Spinal cord (tissue), 10 donors: Measurements from ENCODE around the gene NADK2. TPM values are rescaled to one million over a fixed set of nuclear protein-coding genes. Genes with fewer than 3 reads are reported as not detected.
"Not testable (repeated sequence)": the region's sequence is repeated elsewhere in the genome, so short reads cannot be mapped to it uniquely, and the experiment has no call there.

ENCODE experiments used
- DNase-seq, 6 donors: peaks; one replicate each; pipeline versions ENCODE4 v3.0.0 to v3.0.0-alpha.2; 2013 to 2015; ENCODE audit warnings: low spot score in 6 of 6, low read depth in 4 of 6
- H3K27ac ChIP-seq: one replicate; pipeline ENCODE4 v1.5.1; 2013; ENCODE audit warnings: low read depth, low read length, control low read depth
- H3K27me3 ChIP-seq: one replicate; pipeline ENCODE4 v1.6.1; 2013; ENCODE audit warnings: low read length; ENCODE audit not compliant: control insufficient read depth, insufficient read depth
- H3K36me3 ChIP-seq: one replicate; pipeline ENCODE4 v1.6.1; 2013; ENCODE audit warnings: low read length; ENCODE audit not compliant: control insufficient read depth, insufficient read depth
- H3K4me1 ChIP-seq: one replicate; pipeline ENCODE4 v1.6.1; 2013; ENCODE audit warnings: low read length; ENCODE audit not compliant: control insufficient read depth, insufficient read depth
- H3K4me3 ChIP-seq: one replicate; pipeline ENCODE4 v1.5.1; 2013; ENCODE audit warnings: low read depth, low read length, control low read depth
- H3K9me3 ChIP-seq: one replicate; pipeline ENCODE4 v1.6.1; 2013; ENCODE audit warnings: low read length; ENCODE audit not compliant: control insufficient read depth, insufficient read depth
- WGBS: methylation state at CpG from one replicate; pipeline ENCODE4 v1.1.5; 2013; ENCODE audit warnings: missing lambda C conversion rate; ENCODE audit not compliant: insufficient coverage; 5-methylcytosine and 5-hydroxymethylcytosine counted together
- polyA plus RNA-seq, 2 donors: library from polyadenylated mRNA; unstranded; fragments of 120-200 nt; gene quantifications; one replicate each; pipeline ENCODE4 v1.2.1, GENCODE V29; 2013; ENCODE audit not compliant: insufficient read length in 2 of 2
- total RNA-seq, 2 donors: library from RNA; depleted of rRNA in 1 of 2; stranded (reverse); fragments of 120-200 nt in 1 of 2; fragments of >200 nt in 1 of 2; gene quantifications; one replicate each; pipeline versions ENCODE4 v1.2.3 to v1.2.4, GENCODE V29; 2013 to 2014
- donor health status: healthy.

Gene NADK2
- total and polyA plus RNA-seq, 4 donors = 58.5 to 90.4 (median 78.8) TPM

DNA sequence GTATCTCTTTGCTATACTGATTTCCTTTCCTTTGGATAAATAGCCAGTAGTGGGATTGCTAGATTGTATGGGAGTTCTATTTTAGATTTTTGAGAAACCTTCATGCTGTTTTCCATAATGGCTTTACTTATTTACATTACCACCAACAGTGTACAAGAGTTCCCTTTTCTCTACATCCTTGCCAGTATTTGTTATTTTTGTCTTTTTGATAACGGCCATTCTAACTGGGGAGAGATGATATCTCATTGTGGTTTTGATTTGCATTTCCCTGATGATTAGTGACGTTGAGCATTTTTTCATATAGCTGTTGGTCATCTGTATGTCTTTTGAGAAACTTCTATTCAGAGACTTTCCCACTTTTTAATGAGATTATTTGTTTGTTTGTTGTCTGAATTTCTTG, 25.8 kb downstream of the NADK2 start:
- Histone ChIP-seq H3K9me3 (no peaks in the 10 kb centered on the region), H3K4me3 (no peak overlapping the region), H3K36me3 (no peaks in the 10 kb centered on the region), H3K27ac (no peak overlapping the region), H3K4me1 (no peaks in the 10 kb centered on the region), H3K27me3 (no peaks in the 10 kb centered on the region)
- no CpG with 5 or more reads among the region's 2 CpGs for whole genome bisulfite sequencing
- no peak for DNase-seq

DNA sequence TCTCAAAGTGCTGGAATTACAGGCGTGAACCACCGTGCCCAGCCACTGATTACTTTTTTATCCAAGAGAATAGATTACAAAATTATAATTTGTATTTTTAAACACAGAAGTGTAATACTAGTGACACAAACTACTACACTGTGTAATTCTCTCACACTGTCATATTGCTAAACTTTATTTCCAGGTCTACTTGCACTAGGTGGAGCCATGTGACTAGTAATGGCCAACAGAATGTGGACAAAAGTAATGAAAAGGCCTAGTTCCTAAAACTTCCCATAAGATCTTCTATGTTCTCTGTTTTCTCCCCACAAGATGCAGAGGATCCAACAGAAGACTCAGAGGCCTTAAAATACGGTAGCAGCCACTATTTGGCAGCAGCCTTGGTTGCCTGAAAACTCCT, 27.3 kb downstream of the NADK2 start:
- Histone ChIP-seq H3K36me3 (no peaks in the 10 kb centered on the region), H3K9me3 (no peaks in the 10 kb centered on the region)

DNA sequence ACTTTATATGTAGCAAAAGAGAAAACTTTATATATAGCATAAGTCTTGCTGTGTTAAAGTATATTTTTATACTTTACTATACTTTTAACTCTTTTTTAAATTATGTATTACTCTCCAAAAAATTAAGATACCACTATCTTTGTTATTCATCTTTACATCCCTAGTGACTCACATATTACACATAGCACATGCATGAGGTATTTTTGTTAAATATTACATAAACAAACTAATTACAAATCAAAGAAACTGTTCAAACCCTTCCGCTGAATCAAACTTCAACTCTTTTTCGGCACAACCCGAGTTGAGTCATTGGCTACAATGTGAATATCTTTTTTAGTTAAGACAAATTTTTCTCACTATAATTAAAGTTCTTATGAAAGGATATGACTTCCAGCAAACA, 32.1 kb downstream of the NADK2 start:
- Histone ChIP-seq H3K4me1 (no peaks in the 10 kb centered on the region), H3K4me3 (no peak overlapping the region), H3K9me3 (no peaks in the 10 kb centered on the region), H3K27ac (no peak overlapping the region), H3K27me3 (no peaks in the 10 kb centered on the region), H3K36me3 (no peaks in the 10 kb centered on the region)
- DNase-seq = no peak
- WGBS = no CpG with 5 or more reads among the region's 3 CpGs

More for the DNA sequence above, 27.3 kb downstream of the NADK2 start:
- H3K4me1 ChIP-seq = no peaks in the 10 kb centered on the region
- no peaks in the 10 kb centered on the region for H3K27me3 ChIP-seq
- DNase-seq = peak in 2 of 6 donors; percentile 12 to 13
- H3K4me3 ChIP-seq = no peak overlapping the region
- H3K27ac ChIP-seq = no peak overlapping the region
- WGBS = no CpG with 5 or more reads among the region's 3 CpGs

DNA sequence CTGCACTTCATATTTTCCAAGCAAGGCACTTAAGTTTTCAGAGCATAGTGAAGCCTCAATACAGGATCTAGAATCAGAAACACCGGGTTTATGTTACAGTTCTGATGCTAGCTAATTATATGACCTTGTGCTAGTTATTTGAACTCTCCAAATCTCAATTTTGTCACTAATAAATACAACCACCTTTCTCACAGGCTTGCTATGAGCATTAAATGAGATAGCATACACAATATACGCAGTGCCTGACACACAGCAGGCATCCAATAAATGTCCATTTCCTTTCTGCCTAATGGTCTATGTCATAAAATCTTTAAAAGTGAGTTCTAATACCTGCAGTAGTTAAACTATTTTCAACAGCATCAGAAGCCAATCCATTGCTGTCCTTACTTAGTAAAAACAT, 32.9 kb downstream of the NADK2 start:
- Histone ChIP-seq H3K9me3 (no peaks in the 10 kb centered on the region), H3K4me1 (no peaks in the 10 kb centered on the region), H3K4me3 (no peak overlapping the region), H3K36me3 (no peaks in the 10 kb centered on the region), H3K27ac (no peak overlapping the region), H3K27me3 (no peaks in the 10 kb centered on the region)
- no peak for DNase-seq
- 80% methylated on average over 1 of the region's 2 CpGs for WGBS

DNA sequence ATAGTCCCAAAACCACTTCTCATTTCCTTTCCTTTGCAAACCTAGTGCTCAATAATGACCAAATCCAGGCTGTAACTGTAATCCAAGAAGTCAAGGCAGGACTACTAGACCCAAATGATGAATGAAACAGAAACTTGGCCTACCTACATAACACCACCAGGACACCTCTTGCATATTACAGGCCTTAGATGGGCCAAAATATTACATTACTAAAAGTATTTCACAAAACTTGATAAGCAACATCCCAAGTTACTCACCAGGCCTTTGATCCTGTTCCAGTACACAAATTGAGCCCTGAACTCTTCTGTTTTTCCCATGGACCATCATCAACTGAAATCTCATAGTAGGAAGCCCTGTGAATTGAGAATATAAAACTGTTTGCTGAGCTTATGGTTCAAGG, 34.8 kb downstream of the NADK2 start:
- Histone ChIP-seq H3K27ac (no peak overlapping the region), H3K4me3 (no peak overlapping the region), H3K27me3 (no peaks in the 10 kb centered on the region), H3K9me3 (no peaks in the 10 kb centered on the region), H3K4me1 (no peaks in the 10 kb centered on the region), H3K36me3 (no peaks in the 10 kb centered on the region)
- DNase-seq = no peak

DNA sequence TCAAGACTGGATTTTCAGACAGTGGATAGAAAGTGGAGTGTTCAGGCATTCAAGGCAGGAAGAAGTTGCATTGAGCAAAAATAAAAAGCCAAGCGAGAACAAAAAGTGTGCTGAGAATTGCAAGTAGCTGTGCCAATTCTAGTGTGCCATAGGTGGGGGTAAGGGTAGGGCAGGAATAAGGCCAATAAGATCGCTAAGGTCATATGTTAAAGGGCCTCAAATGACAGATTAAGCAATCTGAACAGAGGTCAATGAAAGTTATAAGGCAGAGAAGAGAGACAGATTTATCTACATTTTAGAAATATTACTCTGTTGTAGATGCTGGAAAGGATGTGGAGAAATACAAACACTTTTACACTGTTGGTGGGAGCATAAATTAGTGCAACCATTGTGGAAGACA, 36.4 kb downstream of the NADK2 start:
- no peaks in the 10 kb centered on the region for H3K9me3 ChIP-seq
- no peaks in the 10 kb centered on the region for H3K27me3 ChIP-seq
- peak in 1 of 6 donors; percentile 4 for DNase-seq
- no peak overlapping the region for H3K4me3 ChIP-seq
- H3K36me3 ChIP-seq = no peaks in the 10 kb centered on the region
- H3K27ac ChIP-seq = no peak overlapping the region
- 42% methylated on average over 1 of the region's 2 CpGs for WGBS
- H3K4me1 ChIP-seq = no peaks in the 10 kb centered on the region

DNA sequence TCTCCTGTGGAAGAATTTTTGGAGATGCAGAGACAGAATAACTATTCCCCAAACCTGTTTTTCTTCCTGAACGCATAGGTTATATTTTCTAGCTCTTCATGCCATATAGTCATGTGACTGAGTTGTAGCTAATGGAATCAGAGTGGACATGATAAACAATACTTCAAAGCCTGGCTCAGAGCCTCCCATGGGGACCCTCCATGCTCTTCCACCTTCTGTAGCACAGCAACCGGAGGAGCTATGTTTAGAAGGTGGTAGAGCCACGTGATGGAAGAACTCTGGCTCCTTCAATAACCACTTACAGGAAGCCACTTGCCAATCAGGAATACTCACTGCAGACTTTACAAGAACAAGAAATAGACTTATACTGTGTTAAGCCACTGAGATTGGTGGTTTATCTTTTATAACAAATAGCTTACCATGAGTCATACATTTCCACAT, 39.2 kb downstream of the NADK2 start:
- H3K36me3 ChIP-seq = no peaks in the 10 kb centered on the region
- H3K4me1 ChIP-seq = no peaks in the 10 kb centered on the region
- H3K27ac ChIP-seq = no peak overlapping the region
- no peaks in the 10 kb centered on the region for H3K9me3 ChIP-seq
- no peaks in the 10 kb centered on the region for H3K27me3 ChIP-seq
- DNase-seq = no peak
- WGBS = no CpG with 5 or more reads among the region's 3 CpGs
- H3K4me3 ChIP-seq = no peak overlapping the region

DNA sequence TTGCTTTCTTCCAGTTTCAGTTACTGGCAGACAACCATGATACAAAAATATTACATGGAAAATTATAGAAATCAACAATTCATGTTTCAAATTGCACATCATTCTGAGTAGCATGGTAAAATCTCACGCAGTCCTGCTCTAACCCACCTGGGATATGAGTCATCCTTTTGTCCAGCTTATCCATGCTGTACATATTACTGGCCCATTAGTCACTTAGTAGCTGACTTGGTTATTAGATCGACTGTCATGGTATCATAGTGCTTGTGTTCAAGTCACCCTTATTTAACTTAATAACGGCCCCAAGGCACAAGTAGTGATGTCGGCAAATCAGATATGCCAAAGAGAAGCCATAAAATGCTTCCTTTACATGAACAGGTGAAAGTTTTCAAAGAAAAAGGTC, 41.2 kb downstream of the NADK2 start:
- no peaks in the 10 kb centered on the region for H3K9me3 ChIP-seq
- H3K27me3 ChIP-seq = no peaks in the 10 kb centered on the region
- no peak overlapping the region for H3K27ac ChIP-seq
- no peak for DNase-seq
- peaks cover 2% of the 10 kb centered on the region for H3K36me3 ChIP-seq
- WGBS = 100% methylated on average over 1 of the region's 4 CpGs
- no peaks in the 10 kb centered on the region for H3K4me1 ChIP-seq
- H3K4me3 ChIP-seq = no peak overlapping the region

DNA sequence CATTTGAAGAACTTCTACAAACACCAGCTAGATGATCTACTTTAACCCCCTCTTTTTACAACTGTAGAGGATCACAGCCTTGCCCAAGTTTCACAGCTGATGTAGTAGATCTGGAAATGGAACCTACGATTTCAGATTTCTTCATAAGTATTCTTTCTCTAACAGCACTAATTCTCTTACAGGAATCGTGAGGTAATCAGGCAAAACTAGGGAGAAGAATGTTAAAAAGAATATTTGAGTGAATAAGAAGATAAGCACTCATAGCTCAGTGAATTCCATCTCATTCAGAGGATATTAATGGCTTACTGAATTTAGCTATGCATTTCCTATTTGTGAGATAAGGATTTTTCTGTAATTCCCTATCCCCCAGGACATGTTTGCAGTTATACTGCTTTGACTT, 42.1 kb downstream of the NADK2 start:
- no peak overlapping the region for H3K4me3 ChIP-seq
- no peaks in the 10 kb centered on the region for H3K27me3 ChIP-seq
- H3K27ac ChIP-seq = no peak overlapping the region
- no peaks in the 10 kb centered on the region for H3K4me1 ChIP-seq
- H3K36me3 ChIP-seq = peaks cover 2% of the 10 kb centered on the region
- no peak for DNase-seq
- WGBS = no CpG with 5 or more reads among the region's 2 CpGs
- no peaks in the 10 kb centered on the region for H3K9me3 ChIP-seq

DNA sequence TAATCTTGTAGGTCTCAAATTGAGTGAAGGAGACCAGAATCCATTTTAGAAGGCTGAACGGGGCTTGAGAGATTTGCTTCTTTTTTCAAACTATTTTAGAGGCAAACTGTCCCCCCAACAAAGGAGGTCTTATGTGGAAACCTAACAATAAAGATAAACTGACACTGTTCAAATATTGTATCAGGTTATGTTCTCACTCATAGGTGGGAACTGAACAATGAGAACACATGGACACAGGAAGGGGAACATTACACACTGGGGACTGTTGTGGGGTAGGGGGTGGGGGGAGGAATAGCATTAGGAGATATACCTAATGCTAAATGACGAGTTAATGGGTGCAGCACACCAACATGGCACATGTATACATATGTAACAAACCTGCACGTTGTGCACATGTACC, 42.9 kb downstream of the NADK2 start:
- H3K27ac ChIP-seq, DNase-seq, H3K27me3 ChIP-seq, H3K36me3 ChIP-seq, H3K4me1 ChIP-seq, H3K9me3 ChIP-seq, H3K4me3 ChIP-seq: not testable (repeated sequence)
- WGBS = no CpG with 5 or more reads among the region's 3 CpGs
